K562 (cell line): Measurements from ENCODE around the gene FOXL3.

Experiments
- SIRT6 ChIP-seq: IDR thresholded peaks from one replicate; pipeline ENCODE4 v1.6.1; 2012; ENCODE audit warnings: low read depth, mild to moderate bottlenecking, control low read depth, inconsistent platforms, low read length, moderate library complexity
- TF ChIP-seq, protein P1 (sequence below): sonication (generic); formaldehyde crosslinking; IDR thresholded peaks from 2 replicates; pipeline ENCODE4 v1.8.0; 2023; ENCODE audit warnings: mild to moderate bottlenecking, missing genetic modification reagents

DNA sequence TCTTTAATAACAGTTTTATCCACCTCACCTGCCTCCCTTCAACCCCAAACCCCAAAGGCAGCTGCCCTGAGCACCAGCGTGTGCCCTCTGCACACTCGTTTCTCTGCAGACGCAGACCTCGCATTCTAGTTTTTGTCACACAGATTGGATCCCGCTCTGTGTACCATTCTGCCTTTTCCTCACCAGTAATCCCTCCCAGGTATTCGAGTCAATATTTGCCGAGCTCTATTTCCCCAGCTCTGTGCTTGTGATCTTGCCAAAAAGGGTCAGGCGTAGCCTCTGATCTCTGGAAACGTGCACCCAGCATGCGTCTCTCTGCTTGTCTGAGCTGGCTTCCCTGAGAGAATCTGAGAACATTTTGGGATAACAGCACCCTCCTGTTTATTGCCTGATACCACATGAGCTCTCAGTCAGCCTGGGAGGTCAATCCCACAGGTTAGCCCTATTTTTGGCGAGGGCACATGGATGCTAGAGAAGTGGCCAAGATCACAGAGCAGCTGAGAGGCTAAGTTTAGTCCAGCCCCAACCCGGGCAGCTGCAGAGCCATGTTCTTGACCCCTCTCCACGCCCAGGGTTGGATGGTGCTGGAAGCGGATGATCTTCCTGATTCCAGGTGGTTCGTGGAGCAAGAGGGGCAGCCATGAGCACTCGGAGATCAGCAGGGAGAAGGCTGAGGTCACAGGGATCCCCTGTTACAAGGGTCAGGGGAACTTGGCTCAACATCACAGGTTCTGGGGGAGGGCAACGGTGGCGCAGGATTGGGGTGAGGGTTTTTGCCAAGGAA lies 29.1 kb downstream of the FOXL3 start:
- no peak for TF ChIP-seq SIRT6
- TF ChIP-seq, protein P1, sequence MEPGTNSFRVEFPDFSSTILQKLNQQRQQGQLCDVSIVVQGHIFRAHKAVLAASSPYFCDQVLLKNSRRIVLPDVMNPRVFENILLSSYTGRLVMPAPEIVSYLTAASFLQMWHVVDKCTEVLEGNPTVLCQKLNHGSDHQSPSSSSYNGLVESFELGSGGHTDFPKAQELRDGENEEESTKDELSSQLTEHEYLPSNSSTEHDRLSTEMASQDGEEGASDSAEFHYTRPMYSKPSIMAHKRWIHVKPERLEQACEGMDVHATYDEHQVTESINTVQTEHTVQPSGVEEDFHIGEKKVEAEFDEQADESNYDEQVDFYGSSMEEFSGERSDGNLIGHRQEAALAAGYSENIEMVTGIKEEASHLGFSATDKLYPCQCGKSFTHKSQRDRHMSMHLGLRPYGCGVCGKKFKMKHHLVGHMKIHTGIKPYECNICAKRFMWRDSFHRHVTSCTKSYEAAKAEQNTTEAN, result no peak
